Heart left ventricle (tissue), 13 donors: ENCODE data around the gene ALPK3.

Source experiments
- POLR2A ChIP-seq, 2 donors: fragments of 450-650 bp; IDR thresholded peaks; one replicate each; pipeline ENCODE4 v1.6.1; 2017; ENCODE audit warnings: antibody characterized with exemption in 2 of 2, mild to moderate bottlenecking in 2 of 2, moderate library complexity in 2 of 2
- TF ChIP-seq, protein P1 (sequence below), 12 donors: fragments of 200-600 bp; sonication (generic) in 4 of 12; IDR thresholded peaks; one replicate each; pipeline versions ENCODE4 v1.5.0 to v1.8.0; 2018 to 2022; ENCODE audit warnings: antibody characterized with exemption in 12 of 12, mild to moderate bottlenecking in 5 of 12
- donor health status: ischemic (EF 13 %, LVEDD 7.1; RV severe dilation, severe dysfunction).
- donor health status: DM: no; HTN: yes; CAD: no.
- donor health status: DM: no; HTN: no; CAD: no.
- donor health status: ischemic (EF 25% LVEDD 6.9; RV normal size, moderate dysfunction).
- donor health status: ischemic (EF 25% LVEDD 5.7; RV mildly dilated, moderate dysfunction).
- donor health status: ischemic (EF 35%, LVEDD 5.7; RV mildly dilated, moderate dysfunction).
- donor health status: nonischemic (EF 11% LVEDD 7.7; RV severe dilation, severe dysfunction).
- donor health status: DM: yes; HTN: yes; CAD: no.
- donor health status: PGD.
- donor health status: ischemic (EF 29% LVEDD 5.4; RV normal size, mild dysfunction).
- donor health status: nonischemic (EF 23%, LVEDD 6.1; RV moderate dilation, normal function).

DNA sequence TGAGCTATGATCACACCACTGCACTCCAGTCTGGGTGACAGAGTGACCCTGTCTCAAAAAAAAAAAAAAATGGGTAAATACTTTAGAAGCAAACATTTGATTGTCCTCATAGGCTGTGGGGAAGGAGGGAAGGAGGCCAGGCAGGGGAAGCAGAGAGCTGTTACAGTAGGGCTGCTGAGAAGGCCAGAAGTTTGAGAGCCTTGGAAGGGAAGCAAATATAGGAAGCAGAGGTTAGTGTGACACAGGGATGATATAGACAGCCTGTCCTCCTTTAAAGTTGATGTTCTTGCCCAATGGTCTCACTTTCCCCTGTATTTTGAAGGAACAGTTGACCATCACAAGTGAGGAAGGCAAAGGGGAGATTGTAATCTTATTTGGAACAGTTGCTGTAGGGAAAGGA is 5.3 kb upstream of the ALPK3 start:
- TF ChIP-seq, protein P1, sequence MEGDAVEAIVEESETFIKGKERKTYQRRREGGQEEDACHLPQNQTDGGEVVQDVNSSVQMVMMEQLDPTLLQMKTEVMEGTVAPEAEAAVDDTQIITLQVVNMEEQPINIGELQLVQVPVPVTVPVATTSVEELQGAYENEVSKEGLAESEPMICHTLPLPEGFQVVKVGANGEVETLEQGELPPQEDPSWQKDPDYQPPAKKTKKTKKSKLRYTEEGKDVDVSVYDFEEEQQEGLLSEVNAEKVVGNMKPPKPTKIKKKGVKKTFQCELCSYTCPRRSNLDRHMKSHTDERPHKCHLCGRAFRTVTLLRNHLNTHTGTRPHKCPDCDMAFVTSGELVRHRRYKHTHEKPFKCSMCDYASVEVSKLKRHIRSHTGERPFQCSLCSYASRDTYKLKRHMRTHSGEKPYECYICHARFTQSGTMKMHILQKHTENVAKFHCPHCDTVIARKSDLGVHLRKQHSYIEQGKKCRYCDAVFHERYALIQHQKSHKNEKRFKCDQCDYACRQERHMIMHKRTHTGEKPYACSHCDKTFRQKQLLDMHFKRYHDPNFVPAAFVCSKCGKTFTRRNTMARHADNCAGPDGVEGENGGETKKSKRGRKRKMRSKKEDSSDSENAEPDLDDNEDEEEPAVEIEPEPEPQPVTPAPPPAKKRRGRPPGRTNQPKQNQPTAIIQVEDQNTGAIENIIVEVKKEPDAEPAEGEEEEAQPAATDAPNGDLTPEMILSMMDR (IDR thresholded peaks at IDR 0.05): no peak
- TF ChIP-seq POLR2A (IDR thresholded peaks at IDR 0.05): no peak
